HG03025 (cell line): Measurements from ENCODE around the gene ADGRF1.
"Not testable (repeated sequence)": the region's sequence is repeated elsewhere in the genome, so short reads cannot be mapped to it uniquely, and the experiment has no call there.

Experiments used
- ATAC-seq: cut with Tn5 transposase; IDR thresholded peaks from one replicate; pipeline ENCODE4 v1.9.1; 2021; ENCODE audit warnings: mild to moderate bottlenecking, moderate library complexity; ENCODE audit not compliant: unreplicated experiment, low FRiP score

ADGRF1 gene

DNA sequence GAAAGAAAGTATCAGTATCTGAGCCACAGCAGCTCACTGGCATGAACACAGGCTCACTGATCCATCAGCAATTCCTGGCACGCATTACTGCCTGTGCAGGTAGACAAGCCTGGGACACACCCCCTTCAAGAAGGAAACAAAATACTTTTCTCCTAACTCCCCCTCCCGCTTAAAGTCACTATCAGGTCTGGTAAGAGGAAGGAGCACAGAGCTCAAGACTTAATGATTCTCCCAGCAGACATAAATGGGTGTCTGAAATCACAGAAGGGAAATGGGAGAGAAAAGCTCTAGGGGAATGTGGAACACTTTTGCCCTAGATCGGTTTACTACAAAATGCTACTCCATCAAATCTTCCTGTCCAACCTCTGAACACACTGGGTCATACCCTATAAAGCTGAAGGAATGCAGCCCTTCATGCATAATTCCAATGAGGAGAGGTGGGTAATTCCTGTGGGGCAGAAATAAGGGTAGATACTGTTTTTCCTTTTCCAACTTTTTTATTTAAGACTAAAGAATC is at the start of gene ADGRF1:
Gene ADGRF1 (minus strand): TSS at position 58 of the 517 bp plus-strand sequence. CDS start 13,271 bp downstream, outside the sequence.
- no peak for ATAC-seq

DNA sequence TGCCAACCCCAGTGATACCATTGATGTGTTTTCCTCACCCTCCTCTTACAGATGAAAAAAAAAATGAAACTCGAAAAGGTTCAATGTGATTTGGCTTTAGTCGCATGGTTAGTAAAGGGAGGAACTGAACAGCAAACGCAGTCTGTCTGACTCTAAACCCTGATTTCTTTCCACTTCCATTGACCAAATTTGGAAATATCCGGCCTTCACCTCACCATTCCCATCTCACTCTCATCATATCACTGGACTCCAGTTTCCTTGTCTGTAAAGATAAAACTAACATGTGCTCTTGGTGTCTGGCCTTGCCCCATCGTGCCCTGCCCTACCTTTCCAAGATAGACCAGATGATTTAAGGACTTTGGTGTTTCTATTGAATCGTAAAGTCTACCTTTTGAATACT is 48.7 kb upstream of the ADGRF1 start:
- ATAC-seq = no peak

DNA sequence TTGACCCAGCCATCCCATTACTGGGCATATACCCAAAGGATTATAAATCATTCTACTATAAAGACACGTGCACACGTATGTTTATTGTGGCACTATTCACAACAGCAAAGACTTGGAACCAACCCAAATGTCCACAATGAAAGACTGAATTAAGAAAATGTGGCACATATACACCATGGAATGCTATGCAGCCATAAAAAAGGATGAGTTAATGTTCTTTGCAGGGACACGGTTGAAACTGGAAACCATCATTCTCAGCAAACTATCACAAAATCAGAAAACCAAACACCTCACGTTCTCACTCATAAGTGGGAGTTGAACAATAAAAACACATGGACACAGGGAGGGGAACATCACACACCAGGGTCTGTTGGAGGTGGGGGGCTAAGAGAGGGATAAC is 47.3 kb upstream of the ADGRF1 start:
- not testable (repeated sequence) for ATAC-seq

DNA sequence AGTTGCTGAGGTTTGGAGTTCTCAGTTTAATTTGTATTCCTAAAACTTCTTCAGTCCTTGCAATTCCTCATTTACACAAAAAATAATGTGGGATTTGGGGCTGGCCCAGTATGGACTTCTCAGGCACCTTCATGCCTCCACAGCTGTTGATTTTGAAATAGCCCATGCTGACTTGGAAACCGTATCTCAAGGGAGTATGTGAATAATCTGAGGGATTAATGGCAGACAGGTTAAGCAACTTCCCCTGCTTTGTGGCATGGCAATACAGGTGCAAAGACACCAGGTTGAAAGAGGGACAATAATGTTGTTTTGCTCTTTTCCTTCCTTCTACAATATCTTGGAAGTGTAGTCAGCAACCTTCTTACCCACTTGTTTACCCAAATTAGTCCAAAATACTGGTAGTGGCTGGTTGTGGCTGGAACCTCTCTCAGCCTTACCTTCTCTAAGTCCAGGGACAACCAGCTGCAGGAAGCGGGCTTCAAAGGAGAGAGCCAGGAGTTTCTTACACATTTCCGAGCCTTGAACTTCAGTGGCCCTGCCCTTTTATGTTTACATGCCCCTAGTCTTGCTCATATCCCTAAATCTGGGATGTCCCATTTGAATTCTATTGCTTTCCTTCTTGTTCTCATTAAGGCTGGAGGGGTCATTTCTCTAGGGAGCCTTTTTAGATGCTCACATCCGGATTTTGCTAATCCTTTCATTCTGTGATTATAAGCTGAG is 44.1 kb upstream of the ADGRF1 start:
- ATAC-seq = no peak

DNA sequence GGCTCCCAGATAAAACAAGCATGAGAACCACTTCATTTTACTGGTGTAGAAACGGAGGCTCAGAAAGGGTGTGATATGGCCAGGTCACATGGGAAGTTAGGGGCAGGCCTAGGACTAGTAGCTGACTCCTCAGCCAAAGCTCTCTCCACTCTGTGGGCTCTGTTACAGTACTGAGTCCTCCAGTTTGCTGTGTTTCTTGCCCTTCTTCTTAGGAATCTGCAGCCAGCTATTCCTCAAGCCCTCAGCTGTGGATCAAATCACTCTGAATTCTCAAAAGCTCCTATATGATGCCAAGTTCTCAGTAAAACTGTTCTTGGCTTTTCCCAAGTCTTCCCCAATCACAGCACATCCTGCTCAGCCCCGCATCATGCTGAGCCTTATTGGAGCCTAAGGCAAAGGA is 42.5 kb upstream of the ADGRF1 start:
- ATAC-seq = no peak

DNA sequence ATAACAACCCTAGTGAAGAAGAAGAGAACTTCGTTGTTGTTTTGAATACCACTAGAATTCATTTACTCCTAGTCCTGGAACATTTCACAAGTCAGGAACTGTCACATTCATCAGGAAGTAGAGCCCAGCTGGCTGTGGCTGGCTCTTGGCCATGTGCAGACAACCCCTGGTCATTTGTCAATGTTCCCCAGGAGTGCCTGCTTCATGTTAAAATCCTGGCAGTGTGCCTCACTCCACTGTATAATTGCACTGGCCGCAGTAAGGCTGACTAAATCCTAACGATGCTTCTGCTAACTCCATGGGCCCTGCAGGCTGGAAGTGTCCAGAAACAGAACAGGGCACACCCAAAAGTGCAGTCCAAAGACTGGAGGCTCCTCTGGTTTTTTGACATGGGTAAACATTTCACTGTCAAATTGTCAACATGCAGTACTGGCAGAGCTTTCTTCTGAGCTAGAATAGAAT is 41.5 kb upstream of the ADGRF1 start:
- ATAC-seq = no peak

DNA sequence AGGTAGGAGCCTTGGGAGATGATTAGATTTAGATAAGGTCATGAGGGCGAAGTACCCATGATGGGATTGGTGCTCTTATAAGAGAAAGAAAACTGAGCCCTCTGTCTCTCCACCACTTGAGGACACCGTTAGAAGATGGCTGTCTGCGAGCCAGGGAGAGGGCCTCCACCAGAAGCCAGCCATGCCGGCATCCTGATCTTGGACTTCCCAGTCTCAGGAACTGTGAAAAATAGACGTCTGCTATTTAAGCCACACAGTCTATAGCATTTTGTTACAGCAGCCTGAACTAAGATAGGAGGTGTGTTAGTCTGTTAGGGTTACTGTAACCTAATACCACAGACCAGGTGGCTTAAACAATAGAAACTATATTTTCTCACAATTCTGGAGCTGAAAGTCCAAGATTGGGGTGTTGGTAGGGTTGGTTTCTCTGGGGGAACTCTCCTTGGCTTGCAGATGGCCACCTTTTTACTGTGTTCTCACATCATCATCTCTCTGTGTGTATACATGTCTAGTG is 38.0 kb upstream of the ADGRF1 start:
- ATAC-seq = no peak

DNA sequence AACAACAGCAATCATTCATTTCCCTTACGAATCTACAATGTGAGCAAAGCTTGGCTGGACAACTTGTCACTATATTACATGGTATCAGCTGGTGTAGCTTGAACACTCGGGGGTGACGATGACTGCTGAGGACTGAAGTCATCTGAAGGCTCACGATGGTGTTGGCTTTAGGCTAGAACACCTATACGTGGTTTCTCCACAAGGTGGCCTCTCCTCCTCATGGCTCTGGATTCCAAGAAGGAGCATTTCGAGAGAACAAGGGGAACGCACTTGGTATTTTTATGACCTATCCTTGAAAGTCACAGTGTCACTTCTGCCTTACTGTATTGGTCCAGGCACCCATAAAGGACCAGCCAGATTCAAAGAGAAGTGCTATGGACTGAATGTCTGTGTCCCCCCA is 37.5 kb upstream of the ADGRF1 start:
- ATAC-seq = no peak

DNA sequence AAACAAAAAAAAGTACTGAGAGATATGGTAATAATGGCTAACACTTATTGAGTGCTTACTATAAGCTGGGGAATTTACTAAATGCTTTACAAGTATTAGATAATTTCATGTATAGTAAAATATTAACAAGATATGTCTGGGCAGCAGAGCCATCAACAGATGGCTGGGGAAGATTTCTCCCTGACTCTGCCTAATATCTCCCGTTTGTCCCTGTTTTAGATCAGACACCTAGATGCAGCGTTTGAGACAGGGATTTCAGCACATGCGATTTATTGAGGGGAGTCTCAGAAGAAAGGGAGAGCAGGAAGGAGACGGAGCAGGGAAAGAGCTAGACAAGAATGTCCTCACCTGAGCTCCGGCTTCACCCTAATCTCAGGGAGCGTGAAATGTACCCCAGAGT is 36.9 kb upstream of the ADGRF1 start:
- no peak for ATAC-seq

DNA sequence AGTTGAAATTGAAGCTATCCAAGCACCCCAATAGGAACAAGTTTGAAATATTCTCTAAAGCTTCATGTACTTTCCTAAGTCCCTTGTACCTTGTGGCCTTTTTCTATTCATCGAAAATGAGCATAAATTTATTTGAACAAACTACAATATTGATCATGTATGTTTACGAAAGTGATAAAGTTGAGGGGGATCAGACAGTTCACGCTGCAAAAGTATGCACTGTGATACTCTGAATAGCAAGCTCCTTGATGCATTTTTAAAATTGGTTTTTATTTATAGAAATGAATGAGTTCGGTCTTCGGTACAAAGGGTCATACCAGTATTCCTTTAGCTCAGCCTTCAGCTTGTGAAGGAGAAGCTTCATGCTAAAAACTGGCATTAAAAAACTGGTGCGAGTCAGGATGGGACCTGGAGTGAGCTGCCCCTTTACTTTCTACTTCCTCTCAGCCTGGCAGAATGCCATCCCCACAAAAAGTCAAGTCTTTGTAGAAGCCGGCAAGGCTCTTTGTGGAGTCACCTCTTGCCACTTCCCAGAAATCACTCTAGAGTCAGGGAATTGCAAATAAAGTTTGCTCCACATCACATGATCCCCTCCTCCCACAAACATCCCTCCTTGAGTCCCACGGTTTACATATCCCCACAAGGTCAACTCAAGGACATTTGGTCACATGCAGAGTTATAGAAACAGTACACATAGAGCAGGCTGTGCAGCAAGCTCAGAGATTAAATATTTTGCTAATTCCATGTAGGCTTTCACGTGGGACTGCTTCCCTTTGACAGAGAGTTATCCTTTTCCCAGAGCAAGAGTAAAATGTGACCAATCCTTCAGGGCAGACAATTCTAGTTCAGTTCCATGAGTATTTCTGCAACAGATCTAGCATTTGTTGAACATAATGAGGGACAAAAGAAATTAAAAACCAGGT is 34.6 kb upstream of the ADGRF1 start:
- no peak for ATAC-seq

DNA sequence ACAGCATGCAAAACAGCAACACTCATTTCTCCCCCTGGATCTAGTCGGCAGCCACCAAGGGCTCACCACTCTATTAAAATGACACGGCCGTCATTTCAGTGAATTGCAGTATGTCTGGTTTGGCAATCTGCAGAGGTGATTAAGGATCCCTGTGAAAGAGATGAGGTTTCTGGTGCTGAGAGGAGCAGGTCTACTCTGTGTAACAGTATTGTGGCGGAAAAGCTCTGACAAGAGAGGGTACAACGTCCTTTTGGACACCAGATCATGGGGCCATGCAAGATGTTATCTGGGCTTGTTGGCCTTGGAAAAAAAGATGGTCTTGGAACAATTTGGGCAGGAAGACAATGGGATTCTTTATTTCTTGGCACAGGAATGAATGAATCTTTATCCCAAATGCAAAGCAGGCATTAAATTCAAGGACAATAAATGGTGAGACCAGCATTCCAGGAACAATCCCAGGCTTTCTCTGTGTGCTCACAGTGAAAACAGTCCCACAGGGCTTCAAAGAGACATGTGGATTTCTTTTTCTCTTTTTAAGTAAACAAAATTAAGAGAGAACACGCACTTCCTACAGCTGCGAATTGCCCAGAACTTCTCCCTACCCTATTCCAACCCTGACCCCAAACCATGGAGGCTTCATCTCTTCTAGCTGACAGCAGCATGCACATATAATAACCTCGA is 33.7 kb upstream of the ADGRF1 start:
- ATAC-seq = no peak

DNA sequence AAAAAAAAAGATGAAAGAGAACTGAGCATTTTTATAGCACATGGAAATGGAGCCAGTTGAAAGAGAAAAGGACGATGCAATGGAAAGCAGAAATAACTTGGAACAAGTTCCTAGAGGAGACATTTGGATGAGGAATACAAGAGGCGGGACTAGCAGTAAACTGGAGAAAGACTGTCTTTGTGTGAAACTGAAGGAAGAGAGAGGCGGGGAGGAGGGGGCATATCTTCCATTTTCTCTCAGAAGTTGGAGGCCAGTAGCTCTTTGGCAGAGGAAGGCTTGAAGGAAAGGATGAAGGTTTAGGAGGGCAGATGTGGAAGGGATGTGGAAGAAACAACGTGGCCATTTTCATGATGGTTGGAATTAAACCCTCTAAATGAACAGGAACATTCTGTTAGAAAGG is 33.0 kb upstream of the ADGRF1 start:
- no peak for ATAC-seq

DNA sequence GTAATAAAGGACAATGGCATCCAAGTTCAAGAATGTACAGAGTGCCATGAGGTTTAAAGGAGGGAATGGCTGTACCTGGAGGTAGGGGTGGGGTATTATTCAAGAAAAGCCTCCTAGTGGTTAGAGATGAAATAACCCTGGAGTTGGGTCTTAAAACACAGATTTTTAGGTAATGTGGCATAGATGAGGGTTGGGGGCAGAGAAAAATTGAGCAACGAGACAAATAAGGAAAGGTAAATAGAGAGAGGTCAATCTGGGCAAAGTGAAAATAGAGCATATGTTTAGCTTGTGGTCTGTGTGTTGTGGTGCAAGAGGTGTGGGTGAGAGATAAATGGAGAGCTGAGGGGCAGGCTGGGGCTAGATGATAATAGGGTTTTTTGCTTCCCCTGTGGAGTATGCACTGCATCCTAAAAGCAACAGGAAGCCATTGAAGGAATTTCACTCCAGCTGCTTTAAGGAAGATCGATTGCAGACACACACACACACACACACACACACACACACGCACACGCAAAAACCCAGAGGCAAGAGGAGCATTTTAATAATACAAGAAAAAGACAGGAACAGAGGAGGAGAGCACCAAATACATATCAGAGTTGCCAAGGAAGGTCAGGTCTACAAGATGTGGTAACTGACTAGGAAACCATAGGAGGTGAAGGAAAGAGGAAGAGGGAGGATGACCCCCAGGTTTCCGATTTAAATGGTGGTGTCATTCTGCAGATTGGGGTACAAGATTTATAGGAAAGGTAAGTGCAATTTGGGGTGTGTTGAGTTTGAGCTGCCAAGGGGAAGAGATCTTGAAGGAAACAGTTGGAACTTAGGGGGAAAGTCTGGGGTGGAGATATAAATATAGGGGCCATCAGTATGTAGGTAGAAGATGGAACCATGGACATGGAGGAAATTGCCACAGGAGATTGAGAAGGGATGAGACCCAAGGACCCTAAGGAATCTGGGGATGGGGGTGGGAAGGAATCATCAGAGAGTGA is 31.3 kb upstream of the ADGRF1 start:
- ATAC-seq = no peak

DNA sequence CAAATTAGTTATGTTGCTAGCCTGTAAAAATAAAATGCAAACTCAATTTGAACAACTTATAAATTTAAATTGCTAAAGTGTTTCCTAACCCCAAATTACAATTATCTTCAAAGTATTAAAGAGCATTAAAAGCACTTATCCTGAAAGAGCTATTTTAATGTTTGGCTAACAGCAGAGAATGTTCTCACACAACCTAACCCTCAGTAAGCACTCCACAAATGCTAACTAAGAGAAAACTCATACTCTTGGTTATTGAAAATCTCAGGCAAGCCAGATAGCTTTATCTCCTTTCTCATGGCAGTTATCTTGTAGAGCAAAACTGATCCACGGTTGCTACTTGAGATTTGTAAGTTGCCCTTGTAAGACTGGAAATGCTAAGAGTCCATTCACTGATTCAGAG is 30.5 kb upstream of the ADGRF1 start:
- ATAC-seq = no peak

DNA sequence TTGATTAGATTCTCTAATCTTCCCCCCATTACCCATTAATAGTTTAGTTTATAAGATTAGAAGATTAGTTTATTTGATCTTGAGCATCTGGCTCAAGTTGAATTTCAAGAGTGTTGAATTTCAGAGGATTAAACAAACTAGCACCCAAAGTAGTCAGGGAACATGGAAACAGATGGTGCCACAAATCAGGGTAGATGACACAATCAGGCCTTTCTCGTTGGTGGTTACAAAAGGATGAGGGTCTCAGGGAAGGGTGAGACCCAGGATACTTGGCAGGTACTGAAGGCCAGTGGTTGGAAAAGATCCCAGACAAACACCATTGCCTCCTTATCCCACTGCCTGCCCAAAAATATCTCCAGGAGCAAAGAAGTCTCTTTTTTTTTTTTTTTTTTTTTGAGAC is 29.5 kb upstream of the ADGRF1 start:
- ATAC-seq = no peak

DNA sequence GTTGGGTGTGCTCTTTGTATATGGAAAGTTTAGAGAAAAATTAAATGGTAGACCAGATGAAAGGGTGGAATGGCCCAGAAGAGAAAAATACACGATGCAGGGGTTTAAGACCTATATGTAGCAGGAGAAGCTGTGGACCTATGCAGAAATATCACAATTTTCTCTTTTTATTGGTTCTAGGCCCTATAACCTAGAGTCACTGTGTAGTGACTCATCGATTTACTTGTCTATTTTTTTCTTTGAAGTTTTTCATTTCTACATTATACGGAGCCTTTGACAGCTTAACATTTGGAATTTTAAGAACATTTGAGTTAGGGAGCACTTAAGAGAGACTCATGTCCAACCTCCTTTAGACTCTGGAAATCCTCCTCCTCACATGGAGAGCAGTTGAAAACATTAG is 28.3 kb upstream of the ADGRF1 start:
- ATAC-seq = no peak

DNA sequence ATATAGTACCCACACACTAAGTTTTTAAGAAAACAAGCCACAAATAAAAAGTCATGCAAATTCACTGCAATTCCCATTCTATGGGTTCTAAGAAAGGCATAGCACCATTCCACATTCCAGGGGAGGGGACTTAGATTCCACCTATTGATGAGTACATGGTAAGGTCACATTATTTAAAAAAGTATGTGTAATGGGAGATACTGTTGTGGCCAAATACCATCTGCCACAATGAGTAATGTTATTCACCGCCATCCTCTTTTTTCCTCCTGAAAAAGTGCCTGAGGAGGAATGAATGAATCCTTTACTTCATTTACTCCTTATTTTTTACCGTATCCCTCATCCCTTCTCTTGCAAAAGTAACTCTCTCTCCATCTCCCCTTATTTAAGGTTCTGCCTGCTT is 27.0 kb upstream of the ADGRF1 start:
- no peak for ATAC-seq

DNA sequence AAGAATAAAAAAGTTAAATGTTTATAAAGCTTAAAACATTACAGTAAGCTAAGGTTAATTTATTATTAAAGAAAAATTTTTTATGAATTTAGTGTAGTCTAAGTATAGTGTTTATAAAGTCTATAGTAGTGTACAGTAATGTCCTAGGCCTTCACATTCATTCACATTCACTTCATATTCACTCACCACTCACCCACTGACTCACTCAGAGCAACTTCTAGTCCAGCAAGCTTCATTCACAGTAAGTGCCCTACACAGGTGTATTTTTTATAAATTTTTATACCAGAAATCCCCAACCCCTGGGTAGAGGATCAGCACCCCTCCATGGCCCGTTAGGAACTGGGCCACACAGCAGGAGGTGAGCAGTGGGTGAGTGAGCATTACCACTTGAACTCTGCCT is 24.3 kb upstream of the ADGRF1 start:
- no peak for ATAC-seq

DNA sequence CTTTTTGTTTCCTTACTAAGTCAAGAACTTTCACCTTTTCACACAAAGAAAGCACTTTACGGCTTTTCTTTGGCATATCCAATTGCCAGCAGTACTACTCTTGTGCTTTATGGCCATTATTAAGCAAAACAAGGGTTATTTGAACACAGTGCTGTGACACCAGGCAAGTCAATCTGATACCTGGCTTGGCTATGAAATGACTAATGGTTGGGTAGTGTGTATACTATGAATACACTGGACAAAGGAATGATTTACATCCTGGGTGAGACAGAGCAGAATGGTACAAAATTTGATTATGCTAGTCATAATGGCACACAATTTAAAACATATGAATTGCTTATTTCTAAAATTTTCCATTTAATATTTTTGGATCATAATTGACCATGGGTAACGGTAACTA is 22.1 kb upstream of the ADGRF1 start:
- ATAC-seq = no peak

DNA sequence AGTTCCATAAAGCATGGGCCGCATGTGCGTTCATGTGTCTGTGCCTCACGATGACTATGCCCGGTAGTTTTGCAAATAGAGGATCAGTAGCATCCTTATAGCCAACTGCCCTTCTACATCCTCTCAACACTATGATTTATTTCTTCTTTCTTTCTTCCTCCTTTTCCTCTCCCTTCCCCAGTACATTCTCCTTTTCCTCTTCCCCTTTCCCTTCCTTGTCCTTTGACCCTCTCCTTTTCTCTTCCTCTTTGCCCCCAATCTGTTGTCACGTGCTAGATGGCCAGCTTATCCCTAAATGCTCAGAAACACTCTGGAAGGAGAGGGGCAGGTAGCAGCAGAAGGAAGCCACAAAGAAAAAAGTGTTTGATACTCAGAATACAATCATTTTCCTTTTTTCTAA is 20.2 kb upstream of the ADGRF1 start:
- no peak for ATAC-seq
